HG03354 (cell line): ENCODE measurements around the gene C11orf42.

ENCODE experiments used
- ATAC-seq: cut with Tn5 transposase; IDR thresholded peaks from one replicate; pipeline ENCODE4 v1.9.1; 2021; ENCODE audit warnings: mild to moderate bottlenecking; ENCODE audit not compliant: unreplicated experiment, poor library complexity, severe bottlenecking

Gene C11orf42

GRCh38 chr11:6251120-6251733, 45.9 kb downstream of the C11orf42 start:
- peak; percentile 81 for ATAC-seq

- no peak for ATAC-seq
Observed at GRCh38 chr11:6251990-6252473, 46.7 kb downstream of the C11orf42 start.

- peak; percentile 61 for ATAC-seq
Observed at GRCh38 chr11:6253197-6253596, 47.8 kb downstream of the C11orf42 start.

- no peak for ATAC-seq
Observed at GRCh38 chr11:6258141-6258540, 52.8 kb downstream of the C11orf42 start.

GRCh38 chr11:6258571-6259081, 53.3 kb downstream of the C11orf42 start:
- ATAC-seq = no peak

GRCh38 chr11:6260207-6260726, 54.9 kb downstream of the C11orf42 start:
- ATAC-seq = no peak
